Epithelial cell of esophagus (primary cell): Measurements from ENCODE around the gene ATP6V0B.

Source experiments
- DNase-seq: peaks from one replicate; pipeline ENCODE4 v3.0.0; 2010; ENCODE audit warnings: low read depth
- H3K4me3 ChIP-seq: 2 replicates; pipeline ENCODE4 v1.5.1; 2011; ENCODE audit warnings: mild to moderate bottlenecking, low read length, control low read depth
- TF ChIP-seq, protein P1 (sequence below): IDR thresholded peaks from 2 replicates; pipeline ENCODE4 v1.5.1; 2011; ENCODE audit warnings: low read depth, mild to moderate bottlenecking, low read length, control low read depth, inconsistent platforms; ENCODE audit not compliant: insufficient read depth; ENCODE audit errors: missing control alignments

ATP6V0B gene

GRCh38 chr1:43954036-43954435, 20.7 kb upstream of the ATP6V0B start:
- TF ChIP-seq, protein P1, sequence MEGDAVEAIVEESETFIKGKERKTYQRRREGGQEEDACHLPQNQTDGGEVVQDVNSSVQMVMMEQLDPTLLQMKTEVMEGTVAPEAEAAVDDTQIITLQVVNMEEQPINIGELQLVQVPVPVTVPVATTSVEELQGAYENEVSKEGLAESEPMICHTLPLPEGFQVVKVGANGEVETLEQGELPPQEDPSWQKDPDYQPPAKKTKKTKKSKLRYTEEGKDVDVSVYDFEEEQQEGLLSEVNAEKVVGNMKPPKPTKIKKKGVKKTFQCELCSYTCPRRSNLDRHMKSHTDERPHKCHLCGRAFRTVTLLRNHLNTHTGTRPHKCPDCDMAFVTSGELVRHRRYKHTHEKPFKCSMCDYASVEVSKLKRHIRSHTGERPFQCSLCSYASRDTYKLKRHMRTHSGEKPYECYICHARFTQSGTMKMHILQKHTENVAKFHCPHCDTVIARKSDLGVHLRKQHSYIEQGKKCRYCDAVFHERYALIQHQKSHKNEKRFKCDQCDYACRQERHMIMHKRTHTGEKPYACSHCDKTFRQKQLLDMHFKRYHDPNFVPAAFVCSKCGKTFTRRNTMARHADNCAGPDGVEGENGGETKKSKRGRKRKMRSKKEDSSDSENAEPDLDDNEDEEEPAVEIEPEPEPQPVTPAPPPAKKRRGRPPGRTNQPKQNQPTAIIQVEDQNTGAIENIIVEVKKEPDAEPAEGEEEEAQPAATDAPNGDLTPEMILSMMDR: no peak
- H3K4me3 ChIP-seq: no peak overlapping the region

DNA sequence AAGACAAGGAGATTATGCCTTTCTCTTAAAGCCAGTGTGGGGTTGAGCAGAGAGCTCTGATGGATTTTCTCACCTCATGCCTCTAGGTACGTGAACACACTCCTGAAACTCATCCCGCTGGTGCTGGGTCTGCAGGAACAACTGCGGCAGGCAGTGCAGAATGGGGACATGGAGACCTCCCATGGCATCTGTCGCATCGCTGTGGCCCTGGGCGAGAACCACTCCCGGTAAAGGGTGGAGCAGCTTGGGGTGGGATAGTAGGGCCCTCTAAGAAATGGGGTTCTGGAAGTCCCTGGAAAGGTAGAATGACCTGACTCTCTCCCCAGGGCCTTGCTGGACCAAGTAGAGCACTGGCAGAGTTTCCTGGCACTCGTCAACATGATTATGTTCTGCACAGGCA, 18.5 kb upstream of the ATP6V0B start:
- DNase-seq: no peak
- TF ChIP-seq, protein P1: no peak
- H3K4me3 ChIP-seq: no peak overlapping the region

More at GRCh38 chr1:43954036-43954435, 20.7 kb upstream of the ATP6V0B start:
- no peak for DNase-seq

DNA sequence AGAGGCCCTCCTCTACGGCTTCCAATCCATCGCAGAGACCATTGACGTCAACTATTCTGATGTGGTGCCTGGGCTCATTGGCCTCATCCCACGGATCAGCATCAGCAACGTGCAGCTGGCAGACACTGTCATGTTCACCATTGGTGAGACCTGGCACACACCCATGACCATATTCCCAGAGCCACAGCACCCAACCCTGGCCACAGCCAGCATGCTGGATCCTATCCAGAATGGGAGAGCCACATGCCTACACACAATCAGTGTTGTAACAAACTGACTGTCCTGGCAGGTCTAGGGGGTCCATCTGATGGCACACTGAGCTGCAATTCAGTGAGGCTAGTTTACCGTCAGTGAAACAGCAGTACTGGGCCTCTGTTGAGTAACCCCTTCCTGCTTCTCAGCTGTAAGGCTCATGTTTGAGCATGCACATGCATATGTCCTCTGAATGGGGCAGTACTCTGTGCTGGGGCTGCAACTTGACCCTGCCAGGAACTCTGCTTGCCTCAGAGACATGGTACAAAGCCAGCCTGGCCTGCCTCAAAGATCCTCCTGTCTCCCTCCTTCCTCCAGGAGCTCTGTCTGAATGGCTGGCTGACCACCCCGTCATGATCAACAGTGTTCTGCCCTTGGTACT, 17.2 kb upstream of the ATP6V0B start:
- TF ChIP-seq, protein P1: no peak
- peak; percentile 72 for DNase-seq
- H3K4me3 ChIP-seq: no peak overlapping the region

- H3K4me3 ChIP-seq: no peak overlapping the region
- no peak for DNase-seq
- TF ChIP-seq, protein P1: no peak
Measured at GRCh38 chr1:43958351-43959255, 16.2 kb upstream of the ATP6V0B start.

GRCh38 chr1:43960798-43961197, 14.0 kb upstream of the ATP6V0B start:
- TF ChIP-seq, protein P1: no peak
- no peak overlapping the region for H3K4me3 ChIP-seq
- no peak for DNase-seq

DNA sequence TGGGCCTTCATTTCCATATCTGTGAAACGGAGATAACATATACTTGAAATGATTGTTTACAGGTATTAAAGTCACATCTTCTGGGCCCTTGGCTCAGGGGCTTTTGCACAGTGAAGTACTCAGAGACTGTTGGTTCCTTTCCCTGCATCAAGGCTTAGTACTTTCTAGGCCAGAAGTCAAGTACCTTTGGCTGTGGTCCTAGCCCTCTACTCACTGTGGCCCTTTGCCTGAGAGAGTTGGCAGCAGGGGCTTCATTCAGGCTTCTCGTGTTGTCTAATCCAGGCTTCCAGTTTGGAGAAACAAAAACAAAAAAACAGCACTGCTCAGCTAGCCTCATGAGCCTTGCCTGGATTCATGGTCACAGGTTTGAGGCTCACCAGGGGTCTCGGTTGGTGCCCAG, 13.1 kb upstream of the ATP6V0B start:
- TF ChIP-seq, protein P1: no peak
- no peak for DNase-seq
- no peak overlapping the region for H3K4me3 ChIP-seq
